GM23338 (cell line): Measurements from ENCODE around the gene ANOS1. TPM values are rescaled to one million over a fixed set of nuclear protein-coding genes. Genes with fewer than 3 reads are reported as not detected.

Experiments
- ATAC-seq: fragments of 200-7000 bp; cut with Tn5 transposase; 3 replicates; pipeline ENCODE4 v1.9.1; 2020
- DNase-seq: peaks from one replicate; pipeline ENCODE4 v3.0.0-alpha.2; 2015; ENCODE audit warnings: low spot score
- H2AFZ ChIP-seq: fragments of 200-600 bp; sonication (generic); 2 replicates; pipeline ENCODE4 v1.8.0; 2016; ENCODE audit warnings: antibody characterized with exemption, mild to moderate bottlenecking, moderate library complexity
- H3F3A ChIP-seq: fragments of 200-600 bp; sonication (generic); replicated peaks from 2 replicates; pipeline ENCODE4 v1.8.0; 2017; ENCODE audit warnings: antibody characterized with exemption, mixed run types, low read depth
- H3K27ac ChIP-seq: fragments of 200-600 bp; sonication (generic); 2 replicates; pipeline ENCODE4 v1.6.1; 2016; ENCODE audit warnings: low read depth
- H3K27me3 ChIP-seq: fragments of 200-600 bp; sonication (generic); 2 replicates; pipeline ENCODE4 v1.8.0; 2016; ENCODE audit warnings: mild to moderate bottlenecking, mixed run types, moderate library complexity; ENCODE audit not compliant: insufficient read depth
- H3K36me3 ChIP-seq: fragments of 200-600 bp; sonication (generic); 2 replicates; pipeline ENCODE4 v1.8.0; 2016; ENCODE audit warnings: mild to moderate bottlenecking; ENCODE audit not compliant: insufficient read depth
- H3K4me1 ChIP-seq: fragments of 200-600 bp; sonication (generic); 2 replicates; pipeline ENCODE4 v1.8.0; 2016; ENCODE audit warnings: mild to moderate bottlenecking, moderate library complexity; ENCODE audit not compliant: insufficient read depth
- H3K4me2 ChIP-seq: fragments of 200-600 bp; sonication (generic); 2 replicates; pipeline ENCODE4 v1.7.1; 2017; ENCODE audit warnings: mixed run types
- H3K4me3 ChIP-seq: fragments of 200-600 bp; sonication (generic); 2 replicates; pipeline ENCODE4 v1.6.1; 2016; ENCODE audit warnings: mixed run types
- H3K79me2 ChIP-seq: fragments of 200-600 bp; sonication (generic); replicated peaks from 2 replicates; pipeline ENCODE4 v1.8.0; 2017; ENCODE audit warnings: mild to moderate bottlenecking; ENCODE audit not compliant: insufficient read depth
- H3K9me2 ChIP-seq: fragments of 200-600 bp; sonication (generic); 2 replicates; pipeline ENCODE4 v1.8.0; 2017; ENCODE audit not compliant: insufficient read depth
- H4K20me1 ChIP-seq: fragments of 200-600 bp; sonication (generic); replicated peaks from 2 replicates; pipeline ENCODE4 v1.8.0; 2017; ENCODE audit warnings: mild to moderate bottlenecking; ENCODE audit not compliant: insufficient read depth
- H3K27ac Mint-ChIP-seq: 2 replicates; pipeline ENCODE4 v1.8.0; 2020; ENCODE audit warnings: inconsistent platforms, mild to moderate bottlenecking, moderate library complexity, mixed read lengths
- H3K27me3 Mint-ChIP-seq: 3 replicates; pipeline ENCODE4 v1.8.0; 2022; ENCODE audit warnings: low read depth, mild to moderate bottlenecking, moderate library complexity, mixed read lengths, inconsistent platforms; ENCODE audit not compliant: insufficient read depth, poor library complexity
- H3K36me3 Mint-ChIP-seq: 3 replicates; pipeline ENCODE4 v1.8.0; 2021; ENCODE audit warnings: low read depth, mild to moderate bottlenecking, inconsistent platforms, moderate library complexity, mixed read lengths
- H3K4me1 Mint-ChIP-seq: 3 replicates; pipeline ENCODE4 v1.8.0; 2020; ENCODE audit warnings: mild to moderate bottlenecking, inconsistent platforms, mixed read lengths
- H3K4me3 Mint-ChIP-seq: 3 replicates; pipeline ENCODE4 v1.8.0; 2021; ENCODE audit warnings: moderate library complexity, mild to moderate bottlenecking, inconsistent platforms, mixed read lengths
- H3K9me3 Mint-ChIP-seq: 3 replicates; pipeline ENCODE4 v1.8.0; 2020; ENCODE audit warnings: moderate library complexity, mild to moderate bottlenecking, inconsistent platforms, mixed read lengths
- CREB1 ChIP-seq: fragments of 250-450 bp; sonication (Bioruptor Pico); IDR thresholded peaks from 2 replicates; pipeline ENCODE4 v1.5.0; 2020; ENCODE audit warnings: low read depth, mild to moderate bottlenecking, moderate library complexity
- JUNB ChIP-seq: IDR thresholded peaks from one replicate; pipeline ENCODE4 v1.6.1; 2016; ENCODE audit warnings: antibody characterized with exemption; ENCODE audit not compliant: unreplicated experiment
- NANOG ChIP-seq: IDR thresholded peaks from 2 replicates; pipeline ENCODE4 v1.6.1; 2016; ENCODE audit warnings: antibody characterized with exemption, borderline replicate concordance
- STAT1 ChIP-seq: IDR thresholded peaks from one replicate; pipeline ENCODE4 v1.6.1; 2016; ENCODE audit warnings: antibody characterized with exemption; ENCODE audit not compliant: unreplicated experiment
- ZNF331 ChIP-seq: fragments of 250-450 bp; sonication (Bioruptor Pico); IDR thresholded peaks from 2 replicates; pipeline ENCODE4 v1.5.0; 2020; ENCODE audit warnings: low read depth, mild to moderate bottlenecking, moderate library complexity
- polyA plus RNA-seq: library from polyadenylated mRNA; unstranded; fragments of >200 nt; fragmentation: Nextera tagmentation; extraction: Ambion mirVana; gene quantifications from 2 replicates; pipeline ENCODE4 v1.2.1, GENCODE V29; 2016
- total RNA-seq: library from RNA; depleted of rRNA; stranded (reverse); fragments of >200 nt; shearing (Covaris generic); gene quantifications from 2 replicates; pipeline ENCODE4 v1.2.3, GENCODE V29; 2014
- TF ChIP-seq, protein P1 (sequence below): fragments of 250-450 bp; sonication (Bioruptor Pico); IDR thresholded peaks from 2 replicates; pipeline ENCODE4 v1.5.0; 2020; ENCODE audit warnings: mild to moderate bottlenecking, moderate library complexity
- TF ChIP-seq, protein P2 (sequence below): IDR thresholded peaks from 2 replicates; pipeline ENCODE4 v1.6.1; 2016; ENCODE audit warnings: antibody characterized with exemption
- TF ChIP-seq, protein P3 (sequence below), 2 experiments: fragments of 200-600 bp in 1 of 2; sonication (generic) in 1 of 2; conservative IDR thresholded peaks; 2 replicates each; pipeline versions ENCODE4 v1.5.1 to v1.6.1; 2016 to 2017; ENCODE audit warnings: antibody characterized with exemption in 2 of 2, low read depth in 2 of 2, mild to moderate bottlenecking in 2 of 2, moderate library complexity in 1 of 2
- TF ChIP-seq, protein P4 (sequence below): IDR thresholded peaks from one replicate; pipeline ENCODE4 v1.6.1; 2018; ENCODE audit warnings: antibody characterized with exemption; ENCODE audit not compliant: unreplicated experiment

Gene ANOS1
- total and polyA plus RNA-seq, 2 experiments from 2014 or later = 21.8 to 68.5 TPM

DNA sequence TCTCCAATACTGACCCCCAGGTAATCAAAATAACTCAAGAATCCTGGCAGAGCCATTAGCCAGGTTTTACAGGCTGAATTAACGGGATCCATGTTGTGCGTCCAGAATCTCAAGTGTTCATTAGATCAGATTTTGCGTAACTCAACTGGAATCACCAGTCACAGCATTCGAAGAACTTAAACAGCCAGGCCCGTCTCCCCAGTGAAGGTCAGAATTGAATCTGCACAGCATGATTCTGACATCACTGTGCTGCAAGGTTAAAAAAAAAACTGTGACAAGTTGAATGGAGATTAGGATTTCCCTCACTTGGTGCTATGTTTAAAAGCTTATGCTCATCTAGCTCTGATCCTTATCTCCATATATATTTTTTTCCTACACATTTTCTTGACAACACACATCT, 96.1 kb downstream of the ANOS1 start:
- Mint-ChIP-seq H3K27me3 (peaks cover 5% of the 10 kb centered on the region), H3K36me3 (peaks cover 33% of the 10 kb centered on the region), H3K4me1 (peaks cover 58% of the 10 kb centered on the region), H3K27ac (no peak overlapping the region), H3K4me3 (no peak overlapping the region), H3K9me3 (no peaks in the 10 kb centered on the region)
- peaks cover 52% of the 10 kb centered on the region for H3K4me1 ChIP-seq
- no peak overlapping the region for H2AFZ ChIP-seq
- H3K4me2 ChIP-seq = no peak overlapping the region
- no peaks in the 10 kb centered on the region for H3K9me2 ChIP-seq
- no peak for DNase-seq
- H3K79me2 ChIP-seq = peaks cover 32% of the 10 kb centered on the region
- no peak overlapping the region for H3K27ac ChIP-seq
- TF ChIP-seq JUNB = no peak
- H4K20me1 ChIP-seq = peaks cover 4% of the 10 kb centered on the region; the same call in 1 of the 2 replicates
- H3F3A ChIP-seq = no peaks in the 10 kb centered on the region
- no peaks in the 10 kb centered on the region for H3K36me3 ChIP-seq
- ATAC-seq = no peak
- no peak overlapping the region for H3K4me3 ChIP-seq
- H3K27me3 ChIP-seq = no peaks in the 10 kb centered on the region

DNA sequence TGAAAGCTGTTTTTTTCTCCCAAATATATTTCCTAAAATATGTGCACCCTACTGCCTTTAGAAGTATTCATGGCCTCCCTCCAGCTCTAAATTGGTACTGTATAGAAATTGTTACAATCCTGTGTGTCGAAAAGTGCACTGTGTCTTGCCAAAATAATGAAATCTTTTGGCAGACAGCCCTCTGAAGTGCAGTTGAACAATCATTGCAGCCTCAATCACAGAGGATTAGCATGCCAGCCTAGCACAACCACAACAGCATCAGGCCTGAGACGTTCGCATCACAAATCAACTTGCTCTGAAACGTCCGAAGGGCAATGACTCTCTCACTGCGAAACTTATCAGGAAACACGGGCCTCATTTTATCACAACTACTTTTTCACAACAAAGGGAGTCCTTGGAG, 99.0 kb downstream of the ANOS1 start:
- Histone ChIP-seq H2AFZ (no peak overlapping the region), H3K27ac (peak overlapping the region; percentile 76; the same call in 1 of the 2 replicates), H3K27me3 (no peaks in the 10 kb centered on the region), H3K4me3 (no peak overlapping the region), H3F3A (no peaks in the 10 kb centered on the region), H3K36me3 (no peaks in the 10 kb centered on the region), H3K4me1 (peaks cover 49% of the 10 kb centered on the region), H3K79me2 (peaks cover 51% of the 10 kb centered on the region), H3K4me2 (0 out of 2 replicates have a peak overlapping the region, but pooled peaks have one; percentile 55), H4K20me1 (no peaks in the 10 kb centered on the region), H3K9me2 (no peaks in the 10 kb centered on the region)
- no peak overlapping the region for H3K4me3 Mint-ChIP-seq
- TF ChIP-seq CREB1 = no peak
- TF ChIP-seq, protein P1, sequence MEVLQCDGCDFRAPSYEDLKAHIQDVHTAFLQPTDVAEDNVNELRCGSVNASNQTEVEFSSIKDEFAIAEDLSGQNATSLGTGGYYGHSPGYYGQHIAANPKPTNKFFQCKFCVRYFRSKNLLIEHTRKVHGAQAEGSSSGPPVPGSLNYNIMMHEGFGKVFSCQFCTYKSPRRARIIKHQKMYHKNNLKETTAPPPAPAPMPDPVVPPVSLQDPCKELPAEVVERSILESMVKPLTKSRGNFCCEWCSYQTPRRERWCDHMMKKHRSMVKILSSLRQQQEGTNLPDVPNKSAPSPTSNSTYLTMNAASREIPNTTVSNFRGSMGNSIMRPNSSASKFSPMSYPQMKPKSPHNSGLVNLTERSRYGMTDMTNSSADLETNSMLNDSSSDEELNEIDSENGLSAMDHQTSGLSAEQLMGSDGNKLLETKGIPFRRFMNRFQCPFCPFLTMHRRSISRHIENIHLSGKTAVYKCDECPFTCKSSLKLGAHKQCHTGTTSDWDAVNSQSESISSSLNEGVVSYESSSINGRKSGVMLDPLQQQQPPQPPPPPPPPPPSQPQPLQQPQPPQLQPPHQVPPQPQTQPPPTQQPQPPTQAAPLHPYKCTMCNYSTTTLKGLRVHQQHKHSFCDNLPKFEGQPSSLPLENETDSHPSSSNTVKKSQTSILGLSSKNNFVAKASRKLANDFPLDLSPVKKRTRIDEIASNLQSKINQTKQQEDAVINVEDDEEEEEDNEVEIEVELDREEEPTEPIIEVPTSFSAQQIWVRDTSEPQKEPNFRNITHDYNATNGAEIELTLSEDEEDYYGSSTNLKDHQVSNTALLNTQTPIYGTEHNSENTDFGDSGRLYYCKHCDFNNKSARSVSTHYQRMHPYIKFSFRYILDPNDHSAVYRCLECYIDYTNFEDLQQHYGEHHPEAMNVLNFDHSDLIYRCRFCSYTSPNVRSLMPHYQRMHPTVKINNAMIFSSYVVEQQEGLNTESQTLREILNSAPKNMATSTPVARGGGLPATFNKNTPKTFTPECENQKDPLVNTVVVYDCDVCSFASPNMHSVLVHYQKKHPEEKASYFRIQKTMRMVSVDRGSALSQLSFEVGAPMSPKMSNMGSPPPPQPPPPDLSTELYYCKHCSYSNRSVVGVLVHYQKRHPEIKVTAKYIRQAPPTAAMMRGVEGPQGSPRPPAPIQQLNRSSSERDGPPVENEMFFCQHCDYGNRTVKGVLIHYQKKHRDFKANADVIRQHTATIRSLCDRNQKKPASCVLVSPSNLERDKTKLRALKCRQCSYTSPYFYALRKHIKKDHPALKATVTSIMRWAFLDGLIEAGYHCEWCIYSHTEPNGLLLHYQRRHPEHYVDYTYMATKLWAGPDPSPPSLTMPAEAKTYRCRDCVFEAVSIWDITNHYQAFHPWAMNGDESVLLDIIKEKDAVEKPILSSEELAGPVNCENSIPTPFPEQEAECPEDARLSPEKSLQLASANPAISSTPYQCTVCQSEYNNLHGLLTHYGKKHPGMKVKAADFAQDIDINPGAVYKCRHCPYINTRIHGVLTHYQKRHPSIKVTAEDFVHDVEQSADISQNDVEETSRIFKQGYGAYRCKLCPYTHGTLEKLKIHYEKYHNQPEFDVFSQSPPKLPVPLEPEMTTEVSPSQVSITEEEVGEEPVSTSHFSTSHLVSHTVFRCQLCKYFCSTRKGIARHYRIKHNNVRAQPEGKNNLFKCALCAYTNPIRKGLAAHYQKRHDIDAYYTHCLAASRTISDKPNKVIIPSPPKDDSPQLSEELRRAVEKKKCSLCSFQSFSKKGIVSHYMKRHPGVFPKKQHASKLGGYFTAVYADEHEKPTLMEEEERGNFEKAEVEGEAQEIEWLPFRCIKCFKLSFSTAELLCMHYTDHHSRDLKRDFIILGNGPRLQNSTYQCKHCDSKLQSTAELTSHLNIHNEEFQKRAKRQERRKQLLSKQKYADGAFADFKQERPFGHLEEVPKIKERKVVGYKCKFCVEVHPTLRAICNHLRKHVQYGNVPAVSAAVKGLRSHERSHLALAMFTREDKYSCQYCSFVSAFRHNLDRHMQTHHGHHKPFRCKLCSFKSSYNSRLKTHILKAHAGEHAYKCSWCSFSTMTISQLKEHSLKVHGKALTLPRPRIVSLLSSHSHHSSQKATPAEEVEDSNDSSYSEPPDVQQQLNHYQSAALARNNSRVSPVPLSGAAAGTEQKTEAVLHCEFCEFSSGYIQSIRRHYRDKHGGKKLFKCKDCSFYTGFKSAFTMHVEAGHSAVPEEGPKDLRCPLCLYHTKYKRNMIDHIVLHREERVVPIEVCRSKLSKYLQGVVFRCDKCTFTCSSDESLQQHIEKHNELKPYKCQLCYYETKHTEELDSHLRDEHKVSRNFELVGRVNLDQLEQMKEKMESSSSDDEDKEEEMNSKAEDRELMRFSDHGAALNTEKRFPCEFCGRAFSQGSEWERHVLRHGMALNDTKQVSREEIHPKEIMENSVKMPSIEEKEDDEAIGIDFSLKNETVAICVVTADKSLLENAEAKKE = no peak
- no peak for TF ChIP-seq JUNB
- TF ChIP-seq STAT1 = no peak
- TF ChIP-seq, protein P2, sequence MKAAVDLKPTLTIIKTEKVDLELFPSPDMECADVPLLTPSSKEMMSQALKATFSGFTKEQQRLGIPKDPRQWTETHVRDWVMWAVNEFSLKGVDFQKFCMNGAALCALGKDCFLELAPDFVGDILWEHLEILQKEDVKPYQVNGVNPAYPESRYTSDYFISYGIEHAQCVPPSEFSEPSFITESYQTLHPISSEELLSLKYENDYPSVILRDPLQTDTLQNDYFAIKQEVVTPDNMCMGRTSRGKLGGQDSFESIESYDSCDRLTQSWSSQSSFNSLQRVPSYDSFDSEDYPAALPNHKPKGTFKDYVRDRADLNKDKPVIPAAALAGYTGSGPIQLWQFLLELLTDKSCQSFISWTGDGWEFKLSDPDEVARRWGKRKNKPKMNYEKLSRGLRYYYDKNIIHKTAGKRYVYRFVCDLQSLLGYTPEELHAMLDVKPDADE = no peak
- no peak for TF ChIP-seq NANOG
- TF ChIP-seq, protein P3, sequence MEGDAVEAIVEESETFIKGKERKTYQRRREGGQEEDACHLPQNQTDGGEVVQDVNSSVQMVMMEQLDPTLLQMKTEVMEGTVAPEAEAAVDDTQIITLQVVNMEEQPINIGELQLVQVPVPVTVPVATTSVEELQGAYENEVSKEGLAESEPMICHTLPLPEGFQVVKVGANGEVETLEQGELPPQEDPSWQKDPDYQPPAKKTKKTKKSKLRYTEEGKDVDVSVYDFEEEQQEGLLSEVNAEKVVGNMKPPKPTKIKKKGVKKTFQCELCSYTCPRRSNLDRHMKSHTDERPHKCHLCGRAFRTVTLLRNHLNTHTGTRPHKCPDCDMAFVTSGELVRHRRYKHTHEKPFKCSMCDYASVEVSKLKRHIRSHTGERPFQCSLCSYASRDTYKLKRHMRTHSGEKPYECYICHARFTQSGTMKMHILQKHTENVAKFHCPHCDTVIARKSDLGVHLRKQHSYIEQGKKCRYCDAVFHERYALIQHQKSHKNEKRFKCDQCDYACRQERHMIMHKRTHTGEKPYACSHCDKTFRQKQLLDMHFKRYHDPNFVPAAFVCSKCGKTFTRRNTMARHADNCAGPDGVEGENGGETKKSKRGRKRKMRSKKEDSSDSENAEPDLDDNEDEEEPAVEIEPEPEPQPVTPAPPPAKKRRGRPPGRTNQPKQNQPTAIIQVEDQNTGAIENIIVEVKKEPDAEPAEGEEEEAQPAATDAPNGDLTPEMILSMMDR (conservative IDR thresholded peaks at IDR 0.05; ENCODE audit: low read depth in 2 of 2) = no peak
- TF ChIP-seq ZNF331 = no peak
- TF ChIP-seq, protein P4, sequence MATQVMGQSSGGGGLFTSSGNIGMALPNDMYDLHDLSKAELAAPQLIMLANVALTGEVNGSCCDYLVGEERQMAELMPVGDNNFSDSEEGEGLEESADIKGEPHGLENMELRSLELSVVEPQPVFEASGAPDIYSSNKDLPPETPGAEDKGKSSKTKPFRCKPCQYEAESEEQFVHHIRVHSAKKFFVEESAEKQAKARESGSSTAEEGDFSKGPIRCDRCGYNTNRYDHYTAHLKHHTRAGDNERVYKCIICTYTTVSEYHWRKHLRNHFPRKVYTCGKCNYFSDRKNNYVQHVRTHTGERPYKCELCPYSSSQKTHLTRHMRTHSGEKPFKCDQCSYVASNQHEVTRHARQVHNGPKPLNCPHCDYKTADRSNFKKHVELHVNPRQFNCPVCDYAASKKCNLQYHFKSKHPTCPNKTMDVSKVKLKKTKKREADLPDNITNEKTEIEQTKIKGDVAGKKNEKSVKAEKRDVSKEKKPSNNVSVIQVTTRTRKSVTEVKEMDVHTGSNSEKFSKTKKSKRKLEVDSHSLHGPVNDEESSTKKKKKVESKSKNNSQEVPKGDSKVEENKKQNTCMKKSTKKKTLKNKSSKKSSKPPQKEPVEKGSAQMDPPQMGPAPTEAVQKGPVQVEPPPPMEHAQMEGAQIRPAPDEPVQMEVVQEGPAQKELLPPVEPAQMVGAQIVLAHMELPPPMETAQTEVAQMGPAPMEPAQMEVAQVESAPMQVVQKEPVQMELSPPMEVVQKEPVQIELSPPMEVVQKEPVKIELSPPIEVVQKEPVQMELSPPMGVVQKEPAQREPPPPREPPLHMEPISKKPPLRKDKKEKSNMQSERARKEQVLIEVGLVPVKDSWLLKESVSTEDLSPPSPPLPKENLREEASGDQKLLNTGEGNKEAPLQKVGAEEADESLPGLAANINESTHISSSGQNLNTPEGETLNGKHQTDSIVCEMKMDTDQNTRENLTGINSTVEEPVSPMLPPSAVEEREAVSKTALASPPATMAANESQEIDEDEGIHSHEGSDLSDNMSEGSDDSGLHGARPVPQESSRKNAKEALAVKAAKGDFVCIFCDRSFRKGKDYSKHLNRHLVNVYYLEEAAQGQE = no peak
- H3K27ac Mint-ChIP-seq = peak overlapping the region; percentile 53; the same call in 1 of the 2 replicates
- DNase-seq (peak; percentile 17), ATAC-seq (peak; percentile 42; the same call in 2 of the 3 replicates)
- H3K27me3 Mint-ChIP-seq = peaks cover 2% of the 10 kb centered on the region
- peaks cover 60% of the 10 kb centered on the region for H3K4me1 Mint-ChIP-seq
- peaks cover 34% of the 10 kb centered on the region for H3K36me3 Mint-ChIP-seq
- H3K9me3 Mint-ChIP-seq = no peaks in the 10 kb centered on the region
